CD4-positive, alpha-beta T cell treated with Interferon gamma for 1 hour (primary cell): ENCODE data around the gene PPM1J.

Experiments
- DNase-seq: peaks from one replicate; pipeline ENCODE4 v3.0.0-alpha.2; 2020

The PPM1J gene

DNA sequence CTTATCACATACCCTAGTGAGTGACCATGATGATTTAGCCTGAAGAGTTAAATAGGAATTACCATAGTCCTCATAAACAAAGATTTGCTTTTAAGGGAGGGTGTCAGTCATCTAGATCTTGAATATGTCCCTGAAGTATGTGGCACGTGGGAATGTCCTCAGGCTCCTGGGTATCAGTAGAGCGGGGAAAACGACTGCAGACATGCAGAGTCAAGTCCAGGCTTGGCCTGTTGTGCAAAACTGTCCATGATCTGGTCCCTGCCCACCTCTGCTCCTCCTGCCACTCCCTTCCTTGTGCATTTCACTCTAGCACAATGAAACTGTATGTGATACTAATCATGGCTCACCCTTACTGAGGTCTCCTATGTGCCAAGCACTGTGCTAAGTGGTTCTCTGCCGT, 27.8 kb downstream of the PPM1J start:
- DNase-seq = no peak

DNA sequence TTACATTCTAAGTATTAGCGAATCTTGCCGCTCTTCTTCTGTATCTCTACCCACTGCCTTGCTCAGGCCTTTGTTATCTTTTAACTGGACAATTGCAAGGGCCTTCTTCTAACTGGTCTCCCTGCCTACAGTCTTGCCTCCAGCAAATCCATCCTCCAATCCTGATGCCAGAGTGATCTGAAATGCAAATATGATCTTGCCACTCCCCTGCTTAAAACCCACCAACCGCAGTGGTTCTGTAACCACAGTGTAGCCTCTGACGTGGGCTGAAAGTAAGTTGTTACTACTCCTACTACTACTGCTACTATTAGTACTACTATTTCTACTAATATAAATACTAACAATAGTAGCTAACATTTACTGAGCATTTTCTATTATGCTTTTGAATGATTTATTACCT, 28.3 kb downstream of the PPM1J start:
- DNase-seq = no peak

DNA sequence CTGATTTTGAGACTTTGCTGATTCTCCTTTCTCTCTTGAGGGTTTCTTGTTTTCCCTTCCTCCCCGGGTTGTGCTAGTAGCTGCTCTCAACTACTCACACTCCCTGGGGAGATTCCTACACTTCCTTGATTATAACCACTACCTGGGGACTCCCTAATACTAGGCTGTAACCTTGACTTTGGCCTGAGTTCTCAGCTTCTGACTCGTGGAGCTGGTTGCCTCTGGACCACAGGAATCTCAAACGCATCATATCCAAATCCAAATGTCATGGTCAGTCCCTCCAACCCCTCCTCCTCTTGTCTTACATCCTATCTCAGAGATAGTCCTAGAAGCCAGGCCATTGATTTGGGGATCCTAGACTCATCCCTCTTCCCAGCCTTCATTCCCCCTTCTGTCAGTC, 28.7 kb downstream of the PPM1J start:
- DNase-seq = no peak

DNA sequence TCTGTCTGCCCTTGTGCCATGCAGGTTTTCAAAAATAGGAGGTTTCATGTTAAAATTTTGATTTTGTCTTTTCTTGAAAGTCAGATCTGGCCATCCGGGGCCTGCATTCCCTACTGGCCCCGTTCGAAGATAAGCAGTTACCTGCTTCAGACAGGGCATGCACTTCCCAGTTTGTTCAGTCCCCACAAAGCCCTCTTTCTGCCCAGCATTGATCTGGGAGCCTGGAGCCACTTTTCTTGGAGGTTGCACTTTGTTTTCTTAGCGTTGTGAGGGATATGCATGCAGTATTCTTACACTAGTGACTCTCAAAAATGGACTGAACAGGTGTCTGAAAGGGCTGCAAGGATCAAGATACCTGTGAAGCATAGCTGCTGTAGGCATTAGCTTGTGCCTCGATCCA, 29.2 kb downstream of the PPM1J start:
- no peak for DNase-seq

DNA sequence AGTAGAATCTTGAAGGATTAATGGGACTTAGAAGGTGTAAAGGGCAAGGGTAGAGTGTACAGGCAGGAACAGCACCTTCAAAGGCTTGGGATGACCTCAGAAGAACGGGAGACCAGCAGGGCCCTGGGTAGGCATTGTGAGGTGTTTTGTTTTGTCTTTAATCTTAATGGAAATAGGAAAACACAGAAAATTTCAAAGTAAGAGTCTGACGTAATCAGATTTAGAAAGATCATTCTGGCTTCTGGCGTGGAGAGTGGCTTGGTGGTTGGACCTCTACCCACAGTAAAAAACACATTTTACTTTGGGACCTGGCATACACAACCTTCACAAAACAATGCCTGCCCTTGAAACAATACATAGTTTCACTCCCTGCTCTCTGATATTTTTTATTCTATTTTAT, 36.5 kb downstream of the PPM1J start:
- no peak for DNase-seq

DNA sequence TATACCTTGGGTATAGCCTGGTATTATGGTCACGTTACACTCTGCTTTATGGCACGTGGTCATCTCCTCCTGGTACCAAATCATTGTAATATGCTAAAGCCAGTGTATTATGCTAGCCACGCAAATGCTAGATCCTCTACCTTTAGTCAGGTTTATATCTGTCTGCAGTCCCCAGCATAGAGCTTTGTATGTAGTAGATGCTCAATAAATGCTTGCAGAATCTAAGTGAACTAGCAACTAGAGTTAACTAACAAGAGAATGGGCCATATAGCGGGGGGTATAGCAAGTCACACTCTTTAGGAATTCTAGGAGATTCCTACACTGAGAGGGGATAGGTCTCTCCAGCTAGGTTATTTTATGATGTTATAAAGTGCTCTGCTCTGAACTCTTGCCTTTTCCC, 37.6 kb downstream of the PPM1J start:
- DNase-seq = no peak

DNA sequence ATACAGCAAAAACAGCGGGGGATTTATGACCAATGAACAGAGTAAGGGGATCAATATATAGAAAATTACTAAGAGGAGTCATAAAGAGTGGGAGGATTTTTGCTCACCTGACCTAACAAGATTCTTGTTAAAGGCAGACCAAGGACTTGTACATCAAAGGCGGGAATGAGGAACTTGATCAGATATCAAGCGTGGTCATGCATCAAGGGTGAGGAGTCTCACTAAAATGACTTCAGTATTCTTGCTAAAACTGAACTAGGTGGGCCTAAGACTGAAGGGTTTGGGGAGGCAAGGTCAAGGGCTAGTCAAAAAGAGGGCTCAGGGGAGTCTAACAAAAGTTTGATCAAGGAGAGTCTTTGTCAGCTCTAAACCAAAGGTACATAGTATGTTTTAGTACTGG, 38.6 kb downstream of the PPM1J start:
- no peak for DNase-seq

DNA sequence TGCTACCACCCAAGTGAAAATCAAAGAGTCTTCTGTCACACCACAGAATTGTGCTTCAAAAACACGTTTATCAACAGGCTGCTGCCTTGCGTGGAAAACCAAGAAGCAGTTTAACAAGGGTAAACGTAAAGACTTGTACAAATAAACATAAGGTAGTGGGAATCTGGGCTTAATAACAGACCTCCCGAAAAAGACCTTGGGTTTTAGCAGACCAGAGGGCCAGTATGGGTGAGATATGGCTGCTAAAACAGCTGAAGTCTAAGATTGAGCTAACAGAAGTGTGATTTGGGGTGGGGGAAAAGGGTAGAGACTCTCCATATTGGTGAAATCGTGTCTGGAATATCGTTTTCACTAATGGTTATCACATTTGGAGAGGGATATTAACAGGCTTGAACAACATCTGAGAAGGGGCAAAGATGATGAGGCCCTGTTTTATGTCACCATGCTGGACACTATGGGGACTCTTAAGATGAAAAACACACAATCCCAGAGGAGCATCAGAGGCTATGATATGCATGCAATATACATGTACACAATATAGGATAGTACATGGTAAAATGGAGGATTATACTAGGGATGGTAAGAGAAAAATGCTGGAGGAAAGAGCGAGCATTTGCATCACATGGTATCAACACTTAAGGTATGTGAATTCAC, 39.3 kb downstream of the PPM1J start:
- DNase-seq = no peak

DNA sequence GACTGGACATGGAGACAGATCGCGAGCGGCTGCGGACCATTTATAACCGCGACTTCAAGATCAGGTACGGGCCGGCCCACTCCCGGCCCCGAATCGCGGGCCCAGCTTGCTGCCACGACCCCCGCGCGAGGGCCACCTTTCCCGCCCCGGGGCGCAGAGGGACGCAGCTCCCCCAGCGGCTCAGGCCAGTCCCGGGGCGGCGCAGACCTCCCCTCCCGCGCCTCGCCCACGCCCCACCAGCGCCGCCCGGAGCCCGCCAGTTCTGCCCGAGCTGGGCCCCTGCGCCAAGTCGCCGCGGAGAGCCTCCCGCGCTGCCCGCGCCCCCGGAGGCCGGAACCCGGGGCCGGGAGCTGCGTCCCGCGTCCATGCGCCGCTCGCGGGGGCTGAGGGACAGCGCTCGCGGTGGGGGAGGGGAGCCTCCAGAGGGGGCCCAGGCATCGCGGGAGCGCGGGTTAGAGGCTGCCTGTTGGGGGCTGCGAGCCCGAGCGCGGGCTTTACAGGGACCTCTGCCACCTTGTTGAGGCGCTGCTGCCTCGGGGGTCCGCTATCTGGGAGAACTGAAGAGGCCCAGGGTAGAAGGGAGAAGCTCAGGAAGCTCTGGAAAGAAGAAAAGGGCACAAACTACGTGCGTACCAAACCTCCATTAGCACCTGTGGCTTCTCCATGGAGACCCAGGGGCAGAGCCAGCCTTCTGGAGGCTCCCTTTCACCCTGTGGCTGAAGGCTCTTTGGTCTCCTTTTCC, 40.0 kb downstream of the PPM1J start:
- peak; percentile 17 for DNase-seq

DNA sequence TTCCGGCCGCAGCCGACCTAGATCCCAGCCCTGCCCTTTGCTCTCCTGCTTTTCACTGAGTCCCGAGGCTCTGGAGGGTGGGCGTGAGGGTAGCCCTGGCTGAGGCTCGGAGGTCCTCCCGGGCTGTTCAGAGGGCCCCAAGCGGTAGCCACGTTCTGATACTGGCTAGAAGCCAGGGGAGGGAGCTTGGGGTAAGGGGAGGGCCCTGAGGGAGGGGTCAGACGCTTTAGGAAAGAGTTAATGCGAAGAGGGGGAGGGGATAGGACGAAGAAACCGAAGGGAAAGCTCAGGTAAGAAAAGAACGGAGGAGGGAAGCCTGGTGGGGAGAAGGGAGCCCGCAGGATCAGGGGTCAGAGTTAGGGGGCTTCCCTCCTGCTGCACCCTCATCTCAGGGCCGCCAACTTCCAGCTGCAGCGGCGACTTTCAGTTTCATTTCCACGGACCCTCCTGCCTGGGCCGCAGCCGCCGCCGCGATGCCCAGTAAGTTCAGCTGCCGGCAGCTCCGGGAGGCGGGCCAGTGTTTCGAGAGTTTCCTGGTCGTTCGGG, 40.6 kb downstream of the PPM1J start, which contains the start of gene MOV10:
Gene MOV10 (plus strand): TSS at position 220 of the 546 bp plus-strand sequence. CDS start 254 bp downstream, at position 474.
- peak; percentile 53 for DNase-seq

DNA sequence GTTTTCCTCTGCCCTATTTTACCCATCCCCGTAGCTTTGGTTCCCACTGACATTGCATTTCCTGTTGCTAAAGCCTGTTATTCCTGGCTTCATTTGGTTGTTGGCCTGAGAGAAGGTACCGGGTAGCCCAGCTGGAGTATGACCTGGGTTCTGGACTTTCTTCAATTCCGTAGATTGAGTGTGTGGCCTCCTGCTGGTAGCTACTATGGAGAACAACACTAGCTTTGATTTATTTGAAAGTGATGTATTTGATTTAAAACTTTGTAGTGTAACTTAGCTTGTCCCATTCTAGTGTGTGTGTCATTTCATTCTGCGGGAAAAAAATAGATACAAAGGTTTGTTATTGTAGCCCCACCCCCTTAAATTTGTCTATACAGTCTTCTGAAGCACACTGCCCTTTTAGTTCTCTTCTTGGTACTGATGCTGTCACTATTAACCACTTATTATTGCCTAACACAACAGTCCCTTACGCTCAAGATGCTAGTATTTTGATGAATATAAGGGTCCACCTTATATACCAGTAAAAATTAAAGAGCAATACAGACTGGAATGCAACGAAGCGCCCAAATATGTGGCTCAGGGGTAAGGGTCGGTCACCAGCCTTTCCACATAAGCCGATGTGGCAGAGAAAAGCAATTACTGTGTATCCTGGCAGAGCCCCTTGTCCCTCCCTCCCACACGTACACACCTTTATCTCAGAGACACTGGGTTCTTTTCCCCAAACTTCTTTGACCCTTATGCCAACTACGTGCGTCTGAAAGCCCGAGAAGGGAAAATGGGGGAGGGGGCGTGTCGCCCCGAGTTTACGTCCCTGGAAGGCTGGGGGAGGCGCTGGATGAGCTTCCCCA, 41.3 kb downstream of the PPM1J start:
- DNase-seq = no peak

DNA sequence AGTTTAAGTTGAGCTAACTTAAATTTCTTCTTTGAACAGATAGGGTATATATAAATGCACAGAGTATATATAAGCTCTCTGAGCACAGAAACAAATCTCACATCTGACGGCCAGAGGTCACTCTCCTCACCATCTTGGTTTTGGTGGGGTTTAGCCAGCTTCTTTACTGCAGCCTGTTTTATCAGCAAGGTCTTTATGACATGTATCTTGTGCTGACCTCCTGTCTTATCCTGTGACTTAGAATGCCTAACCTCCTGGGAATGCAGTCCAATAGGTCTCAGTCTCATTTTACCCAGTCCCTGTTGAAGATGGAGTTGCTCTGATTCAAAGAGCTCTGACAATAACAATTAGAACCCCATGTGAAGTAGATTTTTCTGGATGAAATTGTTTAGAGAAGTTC, 42.3 kb downstream of the PPM1J start:
- no peak for DNase-seq

DNA sequence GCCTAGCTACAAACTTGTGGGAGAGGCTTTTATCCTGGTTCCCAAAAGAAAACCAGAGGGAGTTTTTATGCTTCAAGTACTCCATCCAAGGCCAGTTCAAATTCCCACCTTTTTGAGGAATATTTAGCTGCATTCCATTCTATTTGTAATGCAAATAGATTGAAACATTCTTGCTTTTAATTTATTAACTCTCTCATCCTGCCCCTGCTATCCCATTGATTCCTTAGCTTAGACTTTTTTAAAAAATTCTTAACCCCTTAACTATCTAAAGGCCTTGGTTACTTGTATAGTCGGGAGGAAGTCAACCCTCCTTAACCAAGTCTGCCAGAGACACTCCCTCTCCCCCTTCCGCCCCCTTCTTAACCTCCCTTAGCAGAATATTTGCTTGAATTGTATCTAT, 43.1 kb downstream of the PPM1J start:
- DNase-seq = no peak

DNA sequence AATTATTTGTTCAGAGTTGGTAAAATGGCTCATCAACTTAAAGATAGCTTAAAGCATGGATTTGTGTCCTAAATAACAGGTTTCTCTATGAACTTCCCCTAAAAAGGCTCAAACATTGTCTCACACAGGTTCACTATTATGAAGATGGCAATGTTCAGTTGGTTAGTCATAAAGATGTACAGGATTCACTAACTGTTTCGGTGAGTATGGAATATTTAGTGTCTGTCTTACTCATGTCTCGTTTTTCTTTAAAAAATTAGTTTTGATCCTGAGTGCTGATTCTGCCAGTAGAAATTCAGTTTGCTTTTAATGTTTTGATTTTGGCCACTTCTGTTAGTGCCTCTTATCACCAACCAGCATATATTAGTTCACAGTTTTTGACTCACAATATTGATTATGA, 48.2 kb downstream of the PPM1J start:
- DNase-seq = no peak

DNA sequence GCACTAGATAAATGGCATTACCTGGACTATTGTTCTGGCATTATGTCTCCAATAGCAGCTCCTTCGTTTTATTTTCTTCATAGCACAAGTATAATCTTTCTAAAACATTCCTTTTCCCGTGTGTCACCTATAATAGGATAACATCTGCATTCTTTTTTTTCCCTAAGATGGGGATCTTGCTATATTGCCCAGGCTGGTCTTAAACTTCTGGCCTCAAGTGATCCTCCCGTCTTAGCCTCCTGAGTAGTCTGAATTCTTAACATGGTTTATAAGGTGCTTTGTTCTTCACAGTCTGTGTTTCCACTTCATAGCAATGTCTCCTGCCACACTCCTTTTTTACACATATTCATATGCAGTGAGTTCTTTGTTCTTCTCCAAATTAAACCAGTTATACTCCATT, 49.3 kb downstream of the PPM1J start:
- no peak for DNase-seq
